Renal cortex interstitium (tissue), 11 donors: ENCODE measurements around the gene CMIP. TPM values are rescaled to one million over a fixed set of nuclear protein-coding genes. Genes with fewer than 3 reads are reported as not detected.
"Not testable (repeated sequence)": the region's sequence is repeated elsewhere in the genome, so short reads cannot be mapped to it uniquely, and the experiment has no call there.

Experiments used
- DNase-seq, 11 donors: peaks; one replicate each; pipeline ENCODE4 v3.0.0-alpha.2; 2013; ENCODE audit warnings: low read depth in 9 of 11, low spot score in 4 of 11; ENCODE audit errors: extremely low read depth in 1 of 11
- polyA plus RNA-seq, 3 donors: library from polyadenylated mRNA; unstranded; fragments of 120-200 nt; gene quantifications; one replicate each; pipeline ENCODE4 v1.2.1, GENCODE V29; 2013; ENCODE audit not compliant: insufficient read length in 3 of 3

Gene CMIP
- polyA plus RNA-seq, 3 donors: 41.0 to 55.1 (median 46.0) TPM

DNA sequence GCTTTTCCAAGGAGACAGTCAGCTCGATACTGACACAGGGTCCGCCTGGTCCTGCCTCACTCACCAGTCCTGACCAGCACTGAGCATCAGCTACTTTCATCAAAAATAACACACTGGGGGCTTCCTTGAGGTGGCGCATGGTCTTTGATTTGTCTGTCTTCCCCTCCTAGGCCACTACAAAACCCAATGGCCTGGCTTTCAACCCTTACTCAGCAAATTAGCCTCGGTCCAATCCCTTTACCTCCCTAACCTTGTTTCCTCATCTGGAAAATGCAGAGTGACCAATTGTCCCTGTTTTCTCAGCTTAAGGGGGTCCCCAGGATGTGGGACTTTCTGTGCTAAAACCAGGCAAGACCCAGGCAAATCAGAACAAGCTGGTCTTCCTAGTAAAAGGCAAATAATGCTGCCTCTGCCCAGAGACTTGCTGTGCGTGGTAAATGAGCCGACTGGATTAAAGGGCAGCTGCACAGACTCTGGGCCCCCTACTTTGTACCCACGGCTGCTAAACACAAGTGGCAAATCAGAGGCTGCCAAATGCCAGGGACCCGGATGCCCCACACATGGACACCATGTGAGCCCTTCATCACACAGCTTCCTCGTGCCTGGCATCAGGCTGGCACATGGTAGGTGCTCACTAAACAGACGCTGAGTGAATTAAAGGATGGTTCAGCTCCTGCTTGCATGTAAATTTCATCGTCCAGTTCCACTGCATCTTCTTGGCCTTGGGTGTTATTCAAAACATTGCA, 31.2 kb upstream of the CMIP start:
- DNase-seq: no peak

DNA sequence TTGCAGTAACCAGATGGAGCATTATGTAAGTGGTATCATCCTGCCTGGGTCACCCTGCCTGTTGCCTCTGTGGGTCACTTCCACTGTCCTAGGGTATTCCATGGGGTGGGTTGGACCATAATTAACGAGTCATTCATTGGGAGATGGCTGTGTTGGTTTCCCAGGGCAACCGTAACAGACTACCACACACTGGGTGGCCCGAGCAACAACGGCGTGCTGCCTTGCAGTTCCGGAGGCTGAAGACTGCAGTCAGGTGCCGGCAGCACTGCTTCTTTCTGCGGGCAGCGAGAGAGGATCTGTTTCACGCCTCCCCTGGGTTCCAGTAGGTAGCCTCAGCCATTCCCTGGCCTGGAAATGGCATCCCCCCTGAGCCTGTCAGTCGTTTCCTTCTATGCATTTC, 28.9 kb upstream of the CMIP start:
- DNase-seq: no peak

DNA sequence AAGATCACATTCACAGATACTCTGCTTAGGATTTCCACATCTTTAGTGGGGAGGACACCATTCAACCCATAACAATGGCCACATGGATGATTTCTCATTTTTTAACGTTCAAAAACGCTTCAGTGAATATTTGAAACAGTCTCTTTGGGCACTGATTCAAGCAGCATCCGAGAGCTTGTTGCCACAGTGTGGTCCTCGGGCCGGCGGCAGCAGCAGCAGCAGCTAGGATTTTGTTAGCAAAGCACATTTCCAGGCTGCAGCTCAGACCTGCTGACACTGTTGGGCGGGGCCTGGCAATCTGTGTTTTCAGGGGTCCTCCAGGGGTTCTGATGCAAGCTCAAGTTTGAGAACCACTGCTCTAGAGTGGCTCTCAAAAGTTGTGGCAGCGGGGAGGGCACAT, 27.9 kb upstream of the CMIP start:
- DNase-seq: no peak

GRCh38 chr16:81417210-81417609, 27.4 kb upstream of the CMIP start:
- no peak for DNase-seq

DNA sequence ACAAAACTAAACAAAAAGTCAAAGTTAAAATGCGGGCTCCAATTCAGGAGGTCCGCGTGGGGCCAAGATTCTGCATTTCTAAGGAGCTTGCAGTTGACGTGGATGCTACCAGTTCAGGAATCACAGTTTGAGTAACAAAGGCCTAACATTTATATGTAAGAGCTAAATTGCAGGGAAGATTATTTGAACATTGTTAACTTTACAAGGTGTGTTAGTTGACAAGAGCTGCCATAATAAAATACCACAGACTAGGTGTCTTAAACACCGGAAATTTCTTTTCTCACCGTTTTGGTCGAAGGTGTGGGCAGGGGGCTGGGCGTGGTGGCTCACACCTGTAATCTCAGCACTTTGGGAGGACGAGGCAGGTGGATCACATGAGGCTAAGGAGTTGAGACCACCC, 24.8 kb upstream of the CMIP start:
- no peak for DNase-seq

- no peak for DNase-seq
Observed at GRCh38 chr16:81421126-81421525, 23.5 kb upstream of the CMIP start.

DNA sequence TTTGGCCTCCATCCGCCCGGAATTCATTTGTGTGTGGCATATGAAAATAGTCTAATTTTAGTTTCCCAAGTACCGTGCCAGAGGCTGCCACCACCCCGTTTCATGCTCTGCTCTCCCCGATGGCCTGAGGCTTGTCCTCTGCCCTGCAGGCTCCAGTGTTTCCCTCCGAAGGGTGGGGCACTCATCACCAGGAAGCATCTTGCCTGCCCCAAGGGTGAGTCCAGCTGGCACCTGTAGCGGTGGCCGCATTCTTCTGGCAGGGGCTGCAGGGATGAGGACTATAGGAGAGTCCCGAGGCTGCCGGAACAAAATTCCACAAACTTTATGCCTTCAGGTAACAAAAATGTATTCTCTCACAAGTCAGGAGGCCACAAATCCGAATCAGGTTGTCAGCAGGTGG, 23.1 kb upstream of the CMIP start:
- no peak for DNase-seq

GRCh38 chr16:81422153-81422552, 22.5 kb upstream of the CMIP start:
- DNase-seq: not testable (repeated sequence)

DNA sequence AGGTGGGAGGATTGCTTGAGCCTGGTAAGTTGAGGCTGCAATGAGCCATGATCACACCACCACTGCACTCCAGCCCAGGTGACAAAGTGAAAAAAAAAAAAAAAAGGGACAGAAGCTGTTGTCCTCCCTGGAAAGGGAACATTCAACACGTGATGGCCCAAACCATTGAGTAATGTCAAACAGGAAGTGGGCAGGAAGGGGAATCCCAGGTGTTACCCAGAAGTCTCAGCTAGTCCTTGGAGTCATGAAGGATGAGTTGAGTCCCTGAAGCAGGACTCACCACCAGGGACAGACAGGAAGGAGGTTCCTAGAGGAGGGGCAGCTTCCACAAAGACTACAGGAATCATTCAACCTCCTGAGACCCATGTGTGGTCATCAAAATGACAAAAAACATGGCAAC, 19.8 kb upstream of the CMIP start:
- DNase-seq: no peak

GRCh38 chr16:81427219-81427618, 17.4 kb upstream of the CMIP start:
- no peak for DNase-seq

- no peak for DNase-seq
Observed at GRCh38 chr16:81429045-81429521, 15.5 kb upstream of the CMIP start.

- no peak for DNase-seq
Observed at GRCh38 chr16:81431554-81432353, 12.9 kb upstream of the CMIP start.

DNA sequence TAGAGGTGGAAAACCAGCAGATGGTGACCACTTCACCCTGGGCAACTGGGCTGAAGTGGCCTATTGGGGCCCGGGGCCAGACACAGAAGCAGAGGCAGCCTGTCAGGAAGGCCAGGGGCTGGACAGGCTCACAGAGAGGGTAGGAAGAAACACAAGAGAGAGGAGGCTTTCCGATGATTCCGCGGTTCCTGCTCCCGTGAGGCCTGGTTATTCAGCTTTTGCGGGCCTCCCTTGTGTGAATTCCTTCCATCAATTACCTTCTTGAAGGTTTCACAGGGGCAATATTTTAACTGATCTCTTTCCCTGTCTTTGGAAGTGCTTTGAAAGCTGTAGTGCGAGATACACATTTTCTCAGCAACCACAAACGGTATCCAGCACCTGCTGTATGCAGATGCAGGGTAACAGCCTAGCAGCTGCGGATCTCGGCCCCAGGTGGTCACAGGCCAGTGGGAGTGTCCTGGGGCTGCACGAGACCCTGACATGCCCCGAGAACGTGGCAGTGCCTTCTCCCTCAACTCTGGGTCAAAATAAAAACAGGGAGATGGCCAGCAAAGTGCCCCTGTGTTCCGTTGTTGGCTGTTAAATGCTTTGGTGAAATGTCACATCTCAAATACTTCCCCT, 11.6 kb upstream of the CMIP start:
- no peak for DNase-seq

- DNase-seq: no peak
Observed at GRCh38 chr16:81435103-81435502, 9.5 kb upstream of the CMIP start.

DNA sequence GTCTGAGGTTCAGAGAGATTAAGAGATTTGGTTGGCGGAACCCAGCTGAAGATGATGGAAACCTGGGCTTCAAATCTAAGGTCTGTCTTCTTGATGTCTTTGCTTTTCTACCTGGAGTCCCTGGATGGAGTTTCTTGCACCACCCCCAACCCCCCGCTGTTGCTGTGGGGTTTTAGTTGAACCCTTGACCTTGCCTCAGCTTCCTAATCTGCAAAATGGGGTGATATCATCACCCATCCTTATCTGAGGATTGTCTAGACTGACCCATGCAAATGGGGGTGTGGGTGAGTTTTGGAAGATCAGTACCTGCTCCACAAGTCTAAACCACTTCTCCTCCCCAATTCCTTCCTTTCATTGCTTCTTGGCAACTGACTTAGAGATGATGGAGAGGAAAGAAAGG, 9.0 kb upstream of the CMIP start:
- no peak for DNase-seq

GRCh38 chr16:81436386-81436785, 8.2 kb upstream of the CMIP start:
- no peak for DNase-seq

- no peak for DNase-seq
Observed at GRCh38 chr16:81437865-81438264, 6.7 kb upstream of the CMIP start.

- no peak for DNase-seq
Observed at GRCh38 chr16:81440888-81441761, 3.5 kb upstream of the CMIP start.

DNA sequence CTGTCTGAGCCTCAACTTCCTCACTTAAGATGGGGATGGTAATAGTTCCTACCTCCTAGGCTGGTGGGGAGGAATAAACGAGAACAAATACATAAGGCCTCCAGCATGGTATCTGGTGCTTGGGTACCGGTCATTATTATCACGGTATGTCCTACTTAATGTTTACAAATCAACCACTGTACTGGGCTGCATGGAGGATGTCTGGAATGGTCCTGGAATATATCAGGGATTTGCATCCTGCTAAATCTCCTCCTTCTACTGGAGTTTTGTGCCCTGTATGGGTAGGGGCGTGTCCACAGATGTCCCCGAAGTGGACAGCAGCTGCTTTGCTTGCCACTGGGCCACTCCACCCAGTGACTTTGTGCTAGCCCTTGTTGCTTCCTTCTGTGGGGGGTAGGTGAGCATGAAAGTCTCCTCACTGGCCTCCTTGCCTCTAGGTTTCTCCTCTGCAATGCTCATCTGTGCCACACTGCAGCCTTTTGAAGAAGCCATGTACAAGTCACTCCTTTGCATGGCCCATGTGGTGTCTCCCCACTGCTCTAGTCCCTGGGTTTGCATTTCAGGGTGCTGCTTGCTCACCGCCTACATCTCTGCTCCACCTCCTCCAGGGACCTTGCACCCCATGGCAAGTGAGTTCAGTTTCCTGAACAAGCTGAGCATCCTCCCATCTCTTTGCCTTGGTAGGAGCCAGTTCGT, 2.2 kb upstream of the CMIP start:
- DNase-seq: no peak
